OCI-LY1 (cell line): ENCODE results near the gene TEX55.

ENCODE experiments used
- H2AFZ ChIP-seq: fragments of 200-600 bp; sonication (generic), shearing (Covaris generic); 2 replicates; pipeline ENCODE4 v1.6.0; 2014; ENCODE audit warnings: antibody characterized with exemption, mild to moderate bottlenecking, low read length
- H3F3A ChIP-seq: fragments of 200-600 bp; sonication (generic), shearing (Covaris generic); 2 replicates; pipeline ENCODE4 v1.6.0; 2014; ENCODE audit warnings: mild to moderate bottlenecking, antibody characterized with exemption, low read length, moderate library complexity; ENCODE audit not compliant: insufficient read depth
- H3K27ac ChIP-seq: fragments of 200-600 bp; sonication (generic); 2 replicates; pipeline ENCODE4 v1.5.1; 2014; ENCODE audit warnings: low read length, mixed run types, mild to moderate bottlenecking, low read depth; ENCODE audit not compliant: poor library complexity, severe bottlenecking
- H3K27me3 ChIP-seq: fragments of 200-600 bp; sonication (generic); 2 replicates; pipeline ENCODE4 v1.6.0; 2014; ENCODE audit warnings: antibody characterized with exemption, mild to moderate bottlenecking, low read length, moderate library complexity; ENCODE audit not compliant: insufficient read depth
- H3K36me3 ChIP-seq: fragments of 200-600 bp; sonication (generic); 2 replicates; pipeline ENCODE4 v1.6.1; 2014; ENCODE audit warnings: mild to moderate bottlenecking, antibody characterized with exemption, low read length, moderate library complexity, mixed read lengths; ENCODE audit not compliant: insufficient read depth
- H3K4me1 ChIP-seq: fragments of 200-600 bp; sonication (generic); 2 replicates; pipeline ENCODE4 v1.5.1; 2014; ENCODE audit warnings: mild to moderate bottlenecking, low read length, moderate library complexity; ENCODE audit not compliant: insufficient read depth, severe bottlenecking
- H3K4me2 ChIP-seq: fragments of 200-600 bp; sonication (generic), shearing (Covaris generic); 2 replicates; pipeline ENCODE4 v1.6.1; 2014; ENCODE audit warnings: low read length
- H3K4me3 ChIP-seq: fragments of 200-600 bp; sonication (generic); 2 replicates; pipeline ENCODE4 v1.5.1; 2014; ENCODE audit warnings: low read length, low read depth, mild to moderate bottlenecking, mixed read lengths; ENCODE audit not compliant: poor library complexity, severe bottlenecking
- H3K79me2 ChIP-seq: fragments of 200-600 bp; shearing (Covaris generic); 2 replicates; pipeline ENCODE4 v1.6.1; 2016; ENCODE audit warnings: mixed run types, low read length, mixed read lengths; ENCODE audit not compliant: insufficient read depth
- H3K9ac ChIP-seq: fragments of 200-600 bp; sonication (generic), shearing (Covaris generic); 2 replicates; pipeline ENCODE4 v1.6.1; 2014; ENCODE audit warnings: mild to moderate bottlenecking, low read length, mixed read lengths
- H3K9me2 ChIP-seq: fragments of 200-600 bp; sonication (generic), shearing (Covaris generic); 2 replicates; pipeline ENCODE4 v1.6.1; 2014; ENCODE audit warnings: low read depth, mild to moderate bottlenecking, low read length, mixed read lengths
- H3K9me3 ChIP-seq: fragments of 200-600 bp; shearing (Covaris generic); 2 replicates; pipeline ENCODE4 v1.6.1; 2014; ENCODE audit warnings: low read length, mixed read lengths
- H4K20me1 ChIP-seq: fragments of 200-600 bp; sonication (generic), shearing (Covaris generic); 2 replicates; pipeline ENCODE4 v1.6.0; 2016; ENCODE audit warnings: mild to moderate bottlenecking, low read length; ENCODE audit not compliant: insufficient read depth
- EZH2 ChIP-seq: fragments of 200-600 bp; sonication (generic), shearing (Covaris generic); IDR thresholded peaks from 2 replicates; pipeline ENCODE4 v1.8.0; 2017; ENCODE audit warnings: borderline replicate concordance, mixed run types, mild to moderate bottlenecking, antibody characterized with exemption, low read length, moderate library complexity, mixed read lengths
- TF ChIP-seq, protein P1 (sequence below): fragments of 200-600 bp; sonication (generic), shearing (Covaris generic); IDR thresholded peaks from 2 replicates; pipeline ENCODE4 v1.5.1; 2017; ENCODE audit warnings: mild to moderate bottlenecking, antibody characterized with exemption, low read length, moderate library complexity, mixed read lengths

The TEX55 gene

DNA sequence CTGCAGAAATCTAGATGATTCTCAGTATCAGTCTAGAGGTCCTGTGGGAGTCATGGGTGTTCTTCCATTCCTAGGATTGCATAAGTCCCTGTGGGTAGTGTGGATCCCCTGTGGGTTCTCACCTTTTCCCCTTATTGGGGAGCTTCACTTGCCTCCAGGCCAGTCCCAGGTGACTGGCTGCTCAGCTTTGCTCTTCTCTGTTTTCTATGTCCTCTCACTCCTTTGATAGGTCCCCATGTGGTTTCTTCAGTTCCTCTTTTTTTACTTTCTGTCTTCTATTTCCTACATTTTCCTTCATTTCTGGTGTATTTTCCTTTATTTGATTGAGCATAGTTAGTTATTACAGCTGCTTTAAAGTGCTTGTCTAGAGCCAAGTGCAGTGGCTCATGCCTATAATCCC lies 10.9 kb downstream of the TEX55 start:
- H3K4me3 ChIP-seq: no peak overlapping the region
- no peak overlapping the region for H2AFZ ChIP-seq
- no peaks in the 10 kb centered on the region for H3K9me3 ChIP-seq
- no peak overlapping the region for H3K4me2 ChIP-seq
- H3K4me1 ChIP-seq: no peaks in the 10 kb centered on the region
- H3F3A ChIP-seq: no peaks in the 10 kb centered on the region
- no peaks in the 10 kb centered on the region for H3K27me3 ChIP-seq
- H4K20me1 ChIP-seq: no peaks in the 10 kb centered on the region
- TF ChIP-seq, protein P1, sequence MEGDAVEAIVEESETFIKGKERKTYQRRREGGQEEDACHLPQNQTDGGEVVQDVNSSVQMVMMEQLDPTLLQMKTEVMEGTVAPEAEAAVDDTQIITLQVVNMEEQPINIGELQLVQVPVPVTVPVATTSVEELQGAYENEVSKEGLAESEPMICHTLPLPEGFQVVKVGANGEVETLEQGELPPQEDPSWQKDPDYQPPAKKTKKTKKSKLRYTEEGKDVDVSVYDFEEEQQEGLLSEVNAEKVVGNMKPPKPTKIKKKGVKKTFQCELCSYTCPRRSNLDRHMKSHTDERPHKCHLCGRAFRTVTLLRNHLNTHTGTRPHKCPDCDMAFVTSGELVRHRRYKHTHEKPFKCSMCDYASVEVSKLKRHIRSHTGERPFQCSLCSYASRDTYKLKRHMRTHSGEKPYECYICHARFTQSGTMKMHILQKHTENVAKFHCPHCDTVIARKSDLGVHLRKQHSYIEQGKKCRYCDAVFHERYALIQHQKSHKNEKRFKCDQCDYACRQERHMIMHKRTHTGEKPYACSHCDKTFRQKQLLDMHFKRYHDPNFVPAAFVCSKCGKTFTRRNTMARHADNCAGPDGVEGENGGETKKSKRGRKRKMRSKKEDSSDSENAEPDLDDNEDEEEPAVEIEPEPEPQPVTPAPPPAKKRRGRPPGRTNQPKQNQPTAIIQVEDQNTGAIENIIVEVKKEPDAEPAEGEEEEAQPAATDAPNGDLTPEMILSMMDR: no peak
- no peak for TF ChIP-seq EZH2
- no peaks in the 10 kb centered on the region for H3K36me3 ChIP-seq
- H3K27ac ChIP-seq: no peak overlapping the region
- H3K79me2 ChIP-seq: no peaks in the 10 kb centered on the region
- no peaks in the 10 kb centered on the region for H3K9me2 ChIP-seq
- H3K9ac ChIP-seq: no peak overlapping the region

DNA sequence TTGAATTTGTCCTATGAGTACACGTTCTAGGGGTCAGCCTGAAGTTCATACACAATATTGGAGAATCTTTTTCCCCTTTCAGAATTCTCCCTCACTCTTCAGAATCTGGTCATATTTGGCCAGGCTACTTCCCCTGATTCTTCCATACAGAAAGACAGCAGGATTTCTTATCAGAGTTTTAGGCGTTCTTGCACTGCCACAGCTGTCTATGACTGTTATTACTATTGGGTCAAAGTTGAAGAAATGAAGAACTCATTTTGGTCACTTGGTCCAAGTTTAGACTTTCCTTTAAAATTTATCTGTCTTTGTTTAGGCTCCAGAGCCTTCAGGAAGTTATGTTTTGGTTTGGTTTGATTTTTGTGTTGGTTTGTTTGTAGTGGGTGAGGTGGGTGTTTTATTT lies 12.0 kb downstream of the TEX55 start:
- TF ChIP-seq, protein P1: no peak
- TF ChIP-seq EZH2: no peak
- H3K4me3 ChIP-seq: no peak overlapping the region
- no peaks in the 10 kb centered on the region for H3F3A ChIP-seq
- H3K27ac ChIP-seq: no peak overlapping the region
- H3K9me3 ChIP-seq: no peaks in the 10 kb centered on the region
- H4K20me1 ChIP-seq: no peaks in the 10 kb centered on the region
- no peaks in the 10 kb centered on the region for H3K27me3 ChIP-seq
- no peak overlapping the region for H3K9ac ChIP-seq
- no peak overlapping the region for H2AFZ ChIP-seq
- no peaks in the 10 kb centered on the region for H3K79me2 ChIP-seq
- no peaks in the 10 kb centered on the region for H3K4me1 ChIP-seq
- H3K9me2 ChIP-seq: no peaks in the 10 kb centered on the region
- H3K36me3 ChIP-seq: no peaks in the 10 kb centered on the region
- H3K4me2 ChIP-seq: no peak overlapping the region

DNA sequence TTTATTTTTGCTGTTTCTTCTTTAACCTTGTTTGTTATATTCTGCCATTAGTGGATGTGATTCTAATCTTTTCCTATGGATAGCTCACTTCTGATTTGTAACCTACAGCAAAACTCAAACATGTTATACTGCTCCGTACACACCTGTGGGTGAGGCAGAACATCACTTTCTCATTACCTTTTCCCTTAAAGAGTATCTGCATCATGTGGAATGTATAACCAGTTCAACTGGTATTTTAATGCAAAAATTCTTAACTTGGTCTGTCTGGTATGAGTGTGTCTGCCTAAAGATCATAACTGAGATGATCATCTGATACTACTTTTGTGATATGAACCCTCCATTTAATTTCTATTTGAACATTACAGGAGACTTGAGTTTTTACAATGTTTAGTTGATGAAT lies 14.4 kb downstream of the TEX55 start:
- H3K9ac ChIP-seq: no peak overlapping the region
- H4K20me1 ChIP-seq: no peaks in the 10 kb centered on the region
- no peaks in the 10 kb centered on the region for H3K36me3 ChIP-seq
- H3K4me3 ChIP-seq: no peak overlapping the region
- H3K9me2 ChIP-seq: no peaks in the 10 kb centered on the region
- no peaks in the 10 kb centered on the region for H3K27me3 ChIP-seq
- no peak overlapping the region for H3K27ac ChIP-seq
- no peaks in the 10 kb centered on the region for H3K4me1 ChIP-seq
- no peaks in the 10 kb centered on the region for H3F3A ChIP-seq
- H3K4me2 ChIP-seq: no peak overlapping the region
- H3K79me2 ChIP-seq: no peaks in the 10 kb centered on the region
- TF ChIP-seq, protein P1: no peak
- no peak for TF ChIP-seq EZH2
- H2AFZ ChIP-seq: no peak overlapping the region
- H3K9me3 ChIP-seq: no peaks in the 10 kb centered on the region
